ENCODE measurements around the gene MPHOSPH10. TPM values are rescaled to one million over a fixed set of nuclear protein-coding genes. Genes with fewer than 3 reads are reported as not detected.
A peak's percentile ranks its signal among the peaks of the same experiment; 100 is the strongest.
"Not testable (repeated sequence)": the region's sequence is repeated elsewhere in the genome, so short reads cannot be mapped to it uniquely, and the experiment has no call there.

The MPHOSPH10 gene, protein sequence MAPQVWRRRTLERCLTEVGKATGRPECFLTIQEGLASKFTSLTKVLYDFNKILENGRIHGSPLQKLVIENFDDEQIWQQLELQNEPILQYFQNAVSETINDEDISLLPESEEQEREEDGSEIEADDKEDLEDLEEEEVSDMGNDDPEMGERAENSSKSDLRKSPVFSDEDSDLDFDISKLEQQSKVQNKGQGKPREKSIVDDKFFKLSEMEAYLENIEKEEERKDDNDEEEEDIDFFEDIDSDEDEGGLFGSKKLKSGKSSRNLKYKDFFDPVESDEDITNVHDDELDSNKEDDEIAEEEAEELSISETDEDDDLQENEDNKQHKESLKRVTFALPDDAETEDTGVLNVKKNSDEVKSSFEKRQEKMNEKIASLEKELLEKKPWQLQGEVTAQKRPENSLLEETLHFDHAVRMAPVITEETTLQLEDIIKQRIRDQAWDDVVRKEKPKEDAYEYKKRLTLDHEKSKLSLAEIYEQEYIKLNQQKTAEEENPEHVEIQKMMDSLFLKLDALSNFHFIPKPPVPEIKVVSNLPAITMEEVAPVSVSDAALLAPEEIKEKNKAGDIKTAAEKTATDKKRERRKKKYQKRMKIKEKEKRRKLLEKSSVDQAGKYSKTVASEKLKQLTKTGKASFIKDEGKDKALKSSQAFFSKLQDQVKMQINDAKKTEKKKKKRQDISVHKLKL
- 10 to 100 TPM; 14.4 to 24.5 (median 17.9) TPM for total RNA-seq

DNA sequence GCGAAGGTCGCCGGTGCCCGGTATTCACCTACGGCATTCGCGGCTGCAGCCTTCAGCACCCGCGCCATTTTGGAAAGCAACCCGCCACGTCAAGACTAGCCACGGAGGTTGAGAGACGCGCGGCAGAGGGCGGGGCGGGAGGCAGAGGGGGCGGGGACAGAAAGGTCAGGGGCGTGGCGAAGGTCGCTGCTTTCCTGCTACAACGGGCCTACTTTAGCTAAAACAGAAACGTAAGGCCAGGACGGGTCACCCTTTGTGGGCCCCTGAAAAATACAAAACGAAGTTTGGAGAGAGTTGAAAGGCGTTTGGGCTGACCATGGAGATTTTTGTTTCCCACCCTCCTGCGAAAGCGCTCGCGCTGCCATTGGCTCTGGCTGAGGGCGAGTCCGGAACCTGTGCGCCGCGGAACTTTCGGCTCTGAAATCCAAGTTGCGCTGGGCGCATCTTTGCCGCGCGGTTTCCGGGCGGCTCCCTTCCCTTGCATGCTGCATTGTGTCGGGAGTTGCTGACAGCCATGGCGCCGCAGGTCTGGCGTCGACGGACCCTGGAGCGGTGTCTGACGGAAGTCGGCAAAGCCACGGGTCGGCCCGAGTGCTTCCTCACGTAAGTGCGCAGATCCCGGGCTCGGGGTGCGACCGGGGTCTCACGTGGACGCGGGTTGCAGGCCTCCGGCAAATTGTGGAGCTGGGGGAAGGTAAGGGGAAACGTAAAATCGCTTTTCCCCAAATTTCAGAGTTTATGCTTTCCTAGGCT, at the start of gene MPHOSPH10, which contains the start of gene MCEE:
Gene MPHOSPH10 (plus strand): TSS at position 483 of the 753 bp plus-strand sequence. CDS start 32 bp downstream, at position 515.
Gene MCEE (minus strand): TSS at position 78 of the 753 bp plus-strand sequence. CDS start 10 bp downstream, at position 68.
- no peaks in the 10 kb centered on the region for H3K9me3 ChIP-seq
- TF ChIP-seq, protein P1, sequence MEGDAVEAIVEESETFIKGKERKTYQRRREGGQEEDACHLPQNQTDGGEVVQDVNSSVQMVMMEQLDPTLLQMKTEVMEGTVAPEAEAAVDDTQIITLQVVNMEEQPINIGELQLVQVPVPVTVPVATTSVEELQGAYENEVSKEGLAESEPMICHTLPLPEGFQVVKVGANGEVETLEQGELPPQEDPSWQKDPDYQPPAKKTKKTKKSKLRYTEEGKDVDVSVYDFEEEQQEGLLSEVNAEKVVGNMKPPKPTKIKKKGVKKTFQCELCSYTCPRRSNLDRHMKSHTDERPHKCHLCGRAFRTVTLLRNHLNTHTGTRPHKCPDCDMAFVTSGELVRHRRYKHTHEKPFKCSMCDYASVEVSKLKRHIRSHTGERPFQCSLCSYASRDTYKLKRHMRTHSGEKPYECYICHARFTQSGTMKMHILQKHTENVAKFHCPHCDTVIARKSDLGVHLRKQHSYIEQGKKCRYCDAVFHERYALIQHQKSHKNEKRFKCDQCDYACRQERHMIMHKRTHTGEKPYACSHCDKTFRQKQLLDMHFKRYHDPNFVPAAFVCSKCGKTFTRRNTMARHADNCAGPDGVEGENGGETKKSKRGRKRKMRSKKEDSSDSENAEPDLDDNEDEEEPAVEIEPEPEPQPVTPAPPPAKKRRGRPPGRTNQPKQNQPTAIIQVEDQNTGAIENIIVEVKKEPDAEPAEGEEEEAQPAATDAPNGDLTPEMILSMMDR (IDR thresholded peaks at IDR 0.05), result peak in 1 of 3 experiments; percentile 8
- TF ChIP-seq POLR2A (IDR thresholded peaks at IDR 0.05; ENCODE audit: low read depth) (no peak), POLR2AphosphoS5 (IDR thresholded peaks at IDR 0.05) (peak; percentile 78)
- peaks cover 6 to 24% (median 16%) of the 10 kb centered on the region in 4 donors for H3K36me3 ChIP-seq
- WGBS, result under 1% methylated on average over 42 of the region's 67 CpGs
- peak within 1 kb of the TSS; percentile 61 to 98 (median 86) for H3K4me3 ChIP-seq
- peak; percentile 97 for DNase-seq (ENCODE audit: extremely low spot score)
- intact Hi-C loops (cut with DNase I), result loop anchor here (5.0 kb wide), 1 partner anchor 58 kb away; no protein-coding TSS in a partner anchor
- peak within 1 kb of the TSS; percentile 89 to 95 (median 90) for H3K27ac ChIP-seq (replicated peaks in 1 of 4)
- H3K27me3 ChIP-seq, result no peaks in the 10 kb centered on the region
- peaks cover 26 to 57% (median 41%) of the 10 kb centered on the region in 4 donors for H3K4me1 ChIP-seq

DNA sequence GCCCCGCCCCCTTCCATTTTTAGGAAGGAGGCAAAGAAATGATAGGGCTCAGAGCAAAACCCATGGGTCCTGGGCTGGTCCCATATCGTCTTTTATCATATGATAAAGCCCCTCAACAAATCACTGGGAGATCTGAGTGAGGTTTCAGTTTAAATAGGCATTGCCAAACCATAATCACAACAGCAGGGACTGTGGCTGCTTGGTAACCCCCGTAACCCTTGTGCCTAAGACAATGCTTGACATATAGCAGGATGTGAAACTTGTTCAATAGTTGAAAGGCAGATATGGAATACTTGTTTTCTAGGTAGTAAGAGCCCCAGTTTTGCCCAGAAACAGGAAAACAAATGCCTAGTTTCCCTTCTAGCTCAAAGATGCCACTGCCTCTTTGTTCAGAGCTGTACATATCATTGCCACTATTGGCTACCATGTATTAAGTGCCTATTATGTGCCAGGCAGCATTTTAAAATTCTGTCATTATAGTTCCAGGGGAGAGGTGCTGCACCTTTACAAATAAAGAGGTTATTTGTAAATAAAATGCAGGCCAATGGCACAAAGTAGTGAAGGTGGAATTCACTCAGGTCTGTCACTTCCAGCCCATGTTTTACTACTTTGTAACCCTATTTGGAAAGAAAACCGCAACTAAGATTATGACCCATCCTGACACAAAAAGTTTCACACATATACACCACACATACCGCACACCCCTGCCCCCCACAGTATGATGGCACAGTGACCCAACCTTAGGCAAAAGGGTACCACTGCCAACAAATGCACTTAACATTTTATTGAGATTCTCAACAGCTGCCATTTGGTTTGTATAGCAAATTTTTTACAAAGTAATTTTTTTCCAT, 47.8 kb upstream of the MPHOSPH10 start:
- intact Hi-C loops (cut with DNase I), result no loop called here
- Histone ChIP-seq H3K4me3 (no peak overlapping the region), H3K9me3 (no peaks in the 10 kb centered on the region), H3K4me1 (peaks cover 0 to 10% (median 5%) of the 10 kb centered on the region in 4 donors), H3K36me3 (peaks cover 15 to 23% (median 21%) of the 10 kb centered on the region in 4 donors), H3K27me3 (no peaks in the 10 kb centered on the region), H3K27ac (replicated peaks in 1 of 4) (no peak overlapping the region)
- no peak for TF ChIP-seq EP300 (IDR thresholded peaks at IDR 0.05)
- TF ChIP-seq, protein P1 (IDR thresholded peaks at IDR 0.05), result no peak
- TF ChIP-seq POLR2AphosphoS5 (IDR thresholded peaks at IDR 0.05), result no peak
- no peak for TF ChIP-seq POLR2A (IDR thresholded peaks at IDR 0.05; ENCODE audit: low read depth)
- WGBS, result 85% methylated on average over 5 of the region's 5 CpGs
- no peak for DNase-seq (ENCODE audit: extremely low spot score)

DNA sequence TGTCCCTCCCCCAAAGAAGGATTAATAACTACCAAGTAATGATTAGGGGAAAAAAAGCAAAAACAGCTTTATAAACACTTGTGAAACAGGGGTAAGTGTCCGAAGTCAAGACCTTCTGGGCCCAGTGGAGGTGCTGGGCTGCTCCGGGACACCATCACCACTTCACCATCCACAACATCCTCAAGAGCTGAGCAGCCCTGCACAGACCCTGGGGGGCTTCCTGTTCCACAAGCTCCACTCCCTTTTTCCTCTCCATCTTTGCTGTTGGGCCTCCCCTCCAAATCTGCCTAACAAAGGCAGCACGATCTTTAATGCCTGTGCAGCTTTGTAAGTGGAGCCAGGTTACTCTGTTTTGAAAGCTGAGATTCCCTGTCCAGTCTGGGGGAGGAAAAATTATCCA, 47.1 kb upstream of the MPHOSPH10 start:
- H3K36me3 ChIP-seq, result peaks cover 8 to 16% (median 15%) of the 10 kb centered on the region in 4 donors
- H3K4me3 ChIP-seq; H3K9me3 ChIP-seq; H3K27me3 ChIP-seq; DNase-seq (ENCODE audit: extremely low spot score); H3K27ac ChIP-seq (replicated peaks in 1 of 4); intact Hi-C loops (cut with DNase I); H3K4me1 ChIP-seq: not testable (repeated sequence)
- no CpG with 5 or more reads among the region's 3 CpGs for WGBS

DNA sequence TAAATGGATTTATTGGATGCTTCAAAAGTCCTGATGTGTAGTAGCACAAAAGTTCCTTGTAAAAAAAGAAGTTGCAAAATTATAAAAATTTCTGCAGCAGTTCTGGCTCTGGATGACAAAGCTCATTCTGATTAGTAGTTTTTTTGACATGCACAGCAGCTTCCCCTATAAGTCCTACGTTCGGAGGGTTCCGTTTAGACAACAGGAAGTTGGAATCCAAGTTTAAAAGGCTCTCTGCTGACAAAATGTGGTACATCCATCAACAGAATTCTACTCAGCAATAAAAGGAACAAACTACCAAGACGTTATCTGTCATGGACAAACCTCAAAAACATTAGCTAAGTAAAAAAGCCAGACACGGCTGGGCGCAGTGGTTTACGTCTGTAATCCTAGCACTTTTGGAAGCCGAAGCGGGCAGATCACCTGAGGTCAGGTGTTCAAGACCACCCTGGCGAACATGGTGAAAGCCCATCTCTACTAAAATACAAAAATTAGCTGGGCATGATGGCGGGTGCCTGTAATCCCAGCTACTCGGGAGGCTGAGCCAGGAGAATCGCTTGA, 46.6 kb upstream of the MPHOSPH10 start:
- Histone ChIP-seq H3K36me3 (peaks cover 3 to 11% (median 9%) of the 10 kb centered on the region in 4 donors), H3K4me3 (peak overlapping the region in 3 of 4 donors; percentile 16 to 33 (median 25))
- H3K27ac ChIP-seq (replicated peaks in 1 of 4); DNase-seq (ENCODE audit: extremely low spot score); H3K9me3 ChIP-seq; intact Hi-C loops (cut with DNase I); H3K4me1 ChIP-seq; H3K27me3 ChIP-seq: not testable (repeated sequence)
- WGBS, result 58% methylated on average over 8 of the region's 13 CpGs

- H3K4me1 ChIP-seq; H3K9me3 ChIP-seq; DNase-seq (ENCODE audit: extremely low spot score); intact Hi-C loops (cut with DNase I); H3K36me3 ChIP-seq; H3K4me3 ChIP-seq; H3K27ac ChIP-seq (replicated peaks in 1 of 4): not testable (repeated sequence)
- 65% methylated on average over 9 of the region's 9 CpGs for WGBS
- H3K27me3 ChIP-seq, result peaks cover 0 to 17% (median 0%) of the 10 kb centered on the region in 4 donors
Measured at GRCh38 chr2:71085325-71086003, 45.0 kb upstream of the MPHOSPH10 start.

- H3K36me3 ChIP-seq; intact Hi-C loops (cut with DNase I); H3K27ac ChIP-seq (replicated peaks in 1 of 4); H3K4me1 ChIP-seq; H3K9me3 ChIP-seq; H3K4me3 ChIP-seq; DNase-seq (ENCODE audit: extremely low spot score): not testable (repeated sequence)
- peaks cover 0 to 22% (median 0%) of the 10 kb centered on the region in 4 donors for H3K27me3 ChIP-seq
- WGBS, result 84% methylated on average over 14 of the region's 14 CpGs
Measured at GRCh38 chr2:71089475-71089874, 41.0 kb upstream of the MPHOSPH10 start.

DNA sequence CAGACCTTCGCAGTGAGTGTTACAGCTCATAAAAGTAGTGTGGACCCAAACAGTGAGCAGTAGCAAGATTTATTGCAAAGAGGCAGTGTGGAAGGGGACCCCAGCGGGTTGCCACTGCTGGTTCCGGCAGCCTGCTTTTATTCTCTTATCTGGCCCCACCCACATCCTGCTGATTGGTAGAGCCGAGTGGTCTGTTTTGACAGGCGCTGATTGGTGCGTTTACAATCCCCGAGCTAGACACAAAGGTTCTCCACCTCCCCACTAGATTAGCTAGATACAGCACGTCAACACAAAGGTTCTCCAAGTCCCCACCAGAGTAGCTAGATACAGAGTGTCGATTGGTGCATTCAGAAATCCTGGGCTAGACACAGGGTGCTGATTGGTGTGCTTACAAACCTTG, 38.6 kb upstream of the MPHOSPH10 start:
- H3K9me3 ChIP-seq; H3K36me3 ChIP-seq; DNase-seq (ENCODE audit: extremely low spot score); H3K27ac ChIP-seq (replicated peaks in 1 of 4); H3K4me1 ChIP-seq; intact Hi-C loops (cut with DNase I); H3K4me3 ChIP-seq: not testable (repeated sequence)
- peaks cover 0 to 22% (median 0%) of the 10 kb centered on the region in 4 donors for H3K27me3 ChIP-seq
- WGBS, result 79% methylated on average over 9 of the region's 9 CpGs

Data from esophagus muscularis mucosa (tissue), 4 donors.